Neural progenitor cell (in vitro differentiated cells): Measurements from ENCODE around the gene MAPK12.

Experiments used
- CTCF ChIP-seq: fragments of 200-600 bp; sonication (generic); IDR thresholded peaks from 2 replicates; pipeline ENCODE4 v1.5.1; 2017; ENCODE audit warnings: antibody characterized with exemption, mild to moderate bottlenecking
- EZH2 ChIP-seq: fragments of 200-600 bp; sonication (generic); IDR thresholded peaks from 2 replicates; pipeline ENCODE4 v1.6.1; 2017; ENCODE audit warnings: antibody characterized with exemption, mild to moderate bottlenecking, moderate library complexity
- EZH2phosphoT487 ChIP-seq: fragments of 200-600 bp; sonication (generic); IDR thresholded peaks from 2 replicates; pipeline ENCODE4 v1.6.1; 2017; ENCODE audit warnings: antibody characterized with exemption

DNA sequence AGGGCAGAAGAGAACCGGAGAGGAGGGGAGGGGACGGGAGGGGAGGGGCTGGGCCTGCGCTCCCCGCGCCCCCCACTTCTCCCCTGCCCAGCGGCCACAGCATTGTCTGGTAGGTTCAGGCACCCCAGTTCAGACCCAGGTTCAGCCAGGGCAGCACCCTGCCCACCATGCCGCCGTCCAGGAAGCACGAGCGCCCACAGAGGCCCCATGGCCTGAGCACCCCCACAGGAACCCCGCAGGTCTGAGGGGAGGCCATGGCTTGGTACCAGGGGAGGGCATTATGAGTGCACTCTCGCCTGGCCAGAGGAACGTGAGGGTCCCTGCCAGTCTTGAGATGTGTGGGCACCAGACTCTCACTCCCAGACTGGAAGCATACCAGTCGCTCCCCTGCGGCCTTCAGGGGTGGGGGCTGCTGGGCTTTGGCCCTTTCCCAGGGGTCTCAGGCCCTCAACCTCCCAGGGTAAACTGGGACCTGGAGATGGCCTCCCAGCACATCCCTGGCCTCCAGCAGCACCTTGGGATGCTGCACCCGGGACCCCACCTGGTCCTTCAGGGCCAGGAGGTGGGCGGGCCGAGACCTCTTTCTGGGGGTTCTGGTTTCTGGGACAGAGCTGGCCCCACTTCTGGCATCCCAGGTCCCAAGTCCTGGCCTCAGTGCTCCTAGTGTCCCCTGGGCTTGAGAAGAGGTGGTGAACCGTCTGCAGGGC lies 46.6 kb upstream of the MAPK12 start:
- no peak for TF ChIP-seq CTCF
- TF ChIP-seq EZH2, result no peak
- TF ChIP-seq EZH2phosphoT487, result no peak
